B cell (primary cell): ENCODE results near the gene XPNPEP1. TPM values are rescaled to one million over a fixed set of nuclear protein-coding genes. Genes with fewer than 3 reads are reported as not detected.

ENCODE experiments used
- ATAC-seq: fragments of 200-7000 bp; cut with Tn5 transposase; one replicate; pipeline ENCODE4 v1.10.0; 2021; ENCODE audit warnings: low read depth, mild to moderate bottlenecking, moderate number of reproducible peaks, moderate library complexity
- CTCF ChIA-PET: fragments of 350-600 bp; sonication (Branson Sonifier 250); formaldehyde crosslinking; loops from one replicate; lab custom pipeline; 2021; ENCODE audit warnings: antibody characterized with exemption, inconsistent platforms; lab: Charles Lee
- POLR2A ChIA-PET: fragments of 350-600 bp; sonication (Branson Sonifier 250); formaldehyde crosslinking; loops from one replicate; lab custom pipeline; 2021; ENCODE audit warnings: antibody characterized with exemption; lab: Charles Lee
- DNase-seq: peaks from one replicate; pipeline ENCODE4 v3.0.0; 2013
- H2AFZ ChIP-seq: 2 replicates; pipeline ENCODE4 v1.6.1; 2012; ENCODE audit warnings: mild to moderate bottlenecking, low read depth, low read length; ENCODE audit not compliant: insufficient read depth, poor library complexity, severe bottlenecking
- H3K27ac ChIP-seq, 2 donors: 1 replicate in 1 of 2; 2 replicates in 1 of 2; pipeline ENCODE4 v1.5.1; 2012 to 2013; ENCODE audit warnings: low read length in 2 of 2, mild to moderate bottlenecking in 2 of 2, moderate library complexity in 1 of 2
- H3K27me3 ChIP-seq, 4 experiments: fragments of 200-600 bp in 1 of 4; sonication (generic) in 1 of 4; replicated peaks in 1 of 4; 1 replicate in 2 of 4; 2 replicates in 2 of 4; pipeline versions ENCODE4 v1.6.1 to v1.7.0; 2013 to 2016; ENCODE audit warnings: low read length in 3 of 4, mild to moderate bottlenecking in 2 of 4, mixed read lengths in 1 of 4, moderate library complexity in 1 of 4; ENCODE audit not compliant: insufficient read depth in 4 of 4, control insufficient read depth in 3 of 4; ENCODE audit errors: control extremely low read depth in 1 of 4
- H3K36me3 ChIP-seq, 2 experiments: replicated peaks in 1 of 2; 1 replicate in 1 of 2; 2 replicates in 1 of 2; pipeline versions ENCODE4 v1.6.1 to v1.7.1; 2013; ENCODE audit warnings: low read length in 1 of 2; ENCODE audit not compliant: insufficient read depth in 2 of 2, control insufficient read depth in 1 of 2; ENCODE audit errors: control extremely low read depth in 1 of 2, extremely low read depth in 1 of 2
- H3K4me1 ChIP-seq, 2 donors: fragments of 200-600 bp in 1 of 2; sonication (generic) in 1 of 2; 1 replicate in 1 of 2; 2 replicates in 1 of 2; pipeline versions ENCODE4 v1.5.1 to v1.6.1; 2013 to 2017; ENCODE audit warnings: low read length in 2 of 2; ENCODE audit not compliant: control insufficient read depth in 2 of 2, insufficient read depth in 2 of 2
- H3K4me2 ChIP-seq: replicated peaks from 2 replicates; pipeline ENCODE3; 2012; ENCODE audit warnings: mild to moderate bottlenecking, low read depth, low read length; ENCODE audit not compliant: poor library complexity, severe bottlenecking
- H3K4me3 ChIP-seq, 5 experiments: fragments of 200-600 bp in 1 of 5; sonication (generic) in 1 of 5; 1 replicate in 3 of 5; 2 replicates in 2 of 5; pipeline versions ENCODE4 v1.5.1 to v1.7.0; 2011 to 2016; ENCODE audit warnings: low read length in 4 of 5, mild to moderate bottlenecking in 4 of 5, low read depth in 2 of 5, control low read depth in 1 of 5, moderate library complexity in 1 of 5; ENCODE audit not compliant: insufficient read depth in 1 of 5; ENCODE audit errors: control extremely low read depth in 1 of 5, extremely low read depth in 1 of 5
- H3K79me2 ChIP-seq: fragments of 200-600 bp; sonication (generic); one replicate; pipeline ENCODE4 v1.6.0; 2016; ENCODE audit warnings: low read length; ENCODE audit not compliant: control insufficient read depth, insufficient read depth
- H3K9ac ChIP-seq: fragments of 200-600 bp; sonication (generic); 2 replicates; pipeline ENCODE4 v1.6.1; 2017; ENCODE audit warnings: mild to moderate bottlenecking, low read length, moderate library complexity
- H3K9me3 ChIP-seq, 3 donors: one replicate each; pipeline versions ENCODE4 v1.6.1 to v1.7.1; 2013; ENCODE audit warnings: low read length in 2 of 3; ENCODE audit not compliant: control insufficient read depth in 2 of 3, insufficient read depth in 1 of 3; ENCODE audit errors: control extremely low read depth in 1 of 3
- H4K20me1 ChIP-seq: 2 replicates; pipeline ENCODE4 v1.6.0; 2012; ENCODE audit warnings: mild to moderate bottlenecking, low read length; ENCODE audit not compliant: insufficient read depth, control insufficient read depth, poor library complexity, severe bottlenecking
- H3K27ac Mint-ChIP-seq: one replicate; pipeline ENCODE4 v1.8.0; 2021; ENCODE audit warnings: mixed read lengths
- H3K27me3 Mint-ChIP-seq: one replicate; pipeline ENCODE4 v1.8.0; 2021; ENCODE audit warnings: mixed read lengths
- H3K4me1 Mint-ChIP-seq: one replicate; pipeline ENCODE4 v1.8.0; 2021; ENCODE audit warnings: mixed read lengths
- H3K4me3 Mint-ChIP-seq: one replicate; pipeline ENCODE4 v1.8.0; 2021; ENCODE audit warnings: mixed read lengths
- H3K9me3 Mint-ChIP-seq: one replicate; pipeline ENCODE4 v1.8.0; 2022; ENCODE audit warnings: mixed read lengths; ENCODE audit not compliant: insufficient read depth
- CTCF ChIP-seq: fragments of 200-600 bp; IDR thresholded peaks from one replicate; pipeline ENCODE4 v1.8.0; 2022; ENCODE audit warnings: antibody characterized with exemption, mild to moderate bottlenecking
- EZH2 ChIP-seq: IDR thresholded peaks from 2 replicates; pipeline ENCODE4 v1.6.1; 2012; ENCODE audit warnings: borderline replicate concordance, low read depth, mild to moderate bottlenecking, moderate library complexity, low read length; ENCODE audit not compliant: insufficient read depth, poor library complexity, severe bottlenecking
- WGBS: methylation state at CpG from one replicate; pipeline ENCODE4 v1.1.5; 2013; ENCODE audit warnings: missing lambda C conversion rate; ENCODE audit not compliant: insufficient coverage; 5-methylcytosine and 5-hydroxymethylcytosine counted together
- intact Hi-C: fragments of 100-400 bp; cut with micrococcal nuclease; formaldehyde crosslinking; loops from one replicate; pipeline ENCODE4 v1.10.0; 2022
- polyA plus RNA-seq: library from polyadenylated mRNA; depleted of rRNA; stranded (reverse); fragments of >200 nt; gene quantifications from 2 replicates; pipeline ENCODE4 v1.2.3, GENCODE V29; 2012
- total RNA-seq, 2 donors: library from RNA; stranded (reverse); fragments of 120-200 nt in 1 of 2; gene quantifications; 1 replicate in 1 of 2; 2 replicates in 1 of 2; pipeline versions ENCODE4 v1.2.3 to v1.2.4, GENCODE V29; 2013 to 2022

The XPNPEP1 gene
- total and polyA plus RNA-seq, 2 donors (not counting 1 experiment from before 2014, with no cell fraction given), result 60.6 to 70.8 TPM

- no peaks in the 10 kb centered on the region for H3K79me2 ChIP-seq
- H3K27ac Mint-ChIP-seq, result no peak overlapping the region
- peaks cover 13 to 88% of the 10 kb centered on the region in 2 experiments for H3K36me3 ChIP-seq
- H3K27me3 ChIP-seq, result no peaks in the 10 kb centered on the region
- H3K9ac ChIP-seq, result no peak overlapping the region
- H3K4me2 ChIP-seq, result no peak overlapping the region
- H3K9me3 Mint-ChIP-seq, result no peaks in the 10 kb centered on the region
- ATAC-seq (no peak), DNase-seq (no peak)
- WGBS, result 100% methylated on average over 3 of the region's 4 CpGs
- H3K9me3 ChIP-seq, result no peaks in the 10 kb centered on the region
- H3K4me1 Mint-ChIP-seq, result no peaks in the 10 kb centered on the region
- H3K4me1 ChIP-seq, result no peaks in the 10 kb centered on the region
- ChIA-PET CTCF (interaction anchor here (1.5 to 1.9 kb wide), 2 partner anchors 8 to 13 kb away, joined by 4 to 6 read pairs; no protein-coding TSS in a partner anchor), POLR2A (no interaction called here)
- no peak overlapping the region for H3K4me3 ChIP-seq
- H3K4me3 Mint-ChIP-seq, result no peak overlapping the region
- TF ChIP-seq EZH2 (no peak), CTCF (no peak)
- H3K27me3 Mint-ChIP-seq, result no peaks in the 10 kb centered on the region
- H2AFZ ChIP-seq, result no peak overlapping the region
- no peak overlapping the region for H3K27ac ChIP-seq
- no peaks in the 10 kb centered on the region for H4K20me1 ChIP-seq
- intact Hi-C loops, result no loop called here
Measured at GRCh38 chr10:109871476-109871875, 51.8 kb downstream of the XPNPEP1 start.

GRCh38 chr10:109866995-109867635 is 56.2 kb downstream of the XPNPEP1 start:
- no peak overlapping the region for H3K27ac Mint-ChIP-seq
- H2AFZ ChIP-seq, result no peak overlapping the region
- H3K4me3 ChIP-seq, result no peak overlapping the region
- H3K27me3 ChIP-seq, result no peaks in the 10 kb centered on the region
- no peaks in the 10 kb centered on the region for H3K4me1 ChIP-seq
- DNase-seq (no peak), ATAC-seq (no peak)
- peaks cover 1 to 84% of the 10 kb centered on the region in 2 experiments for H3K36me3 ChIP-seq
- no peaks in the 10 kb centered on the region for H3K4me1 Mint-ChIP-seq
- no peak overlapping the region for H3K4me3 Mint-ChIP-seq
- H3K79me2 ChIP-seq, result no peaks in the 10 kb centered on the region
- H3K9me3 ChIP-seq, result peaks cover 0 to 3% (median 0%) of the 10 kb centered on the region in 3 donors
- no peaks in the 10 kb centered on the region for H4K20me1 ChIP-seq
- WGBS, result 100% methylated on average over 2 of the region's 4 CpGs
- no peak overlapping the region for H3K9ac ChIP-seq
- TF ChIP-seq EZH2, result no peak
- TF ChIP-seq CTCF, result no peak
- no peaks in the 10 kb centered on the region for H3K27me3 Mint-ChIP-seq
- no peak overlapping the region for H3K27ac ChIP-seq
- H3K9me3 Mint-ChIP-seq, result peaks cover 7% of the 10 kb centered on the region
- no peak overlapping the region for H3K4me2 ChIP-seq
- CTCF ChIA-PET, result interaction anchor here (1.8 kb wide), 1 partner anchor 14 kb away, joined by 5 read pairs; no protein-coding TSS in a partner anchor
- POLR2A ChIA-PET, result no interaction called here
- intact Hi-C loops, result no loop called here
